Measurements from ENCODE around the gene OSBPL5.

The OSBPL5 gene

DNA sequence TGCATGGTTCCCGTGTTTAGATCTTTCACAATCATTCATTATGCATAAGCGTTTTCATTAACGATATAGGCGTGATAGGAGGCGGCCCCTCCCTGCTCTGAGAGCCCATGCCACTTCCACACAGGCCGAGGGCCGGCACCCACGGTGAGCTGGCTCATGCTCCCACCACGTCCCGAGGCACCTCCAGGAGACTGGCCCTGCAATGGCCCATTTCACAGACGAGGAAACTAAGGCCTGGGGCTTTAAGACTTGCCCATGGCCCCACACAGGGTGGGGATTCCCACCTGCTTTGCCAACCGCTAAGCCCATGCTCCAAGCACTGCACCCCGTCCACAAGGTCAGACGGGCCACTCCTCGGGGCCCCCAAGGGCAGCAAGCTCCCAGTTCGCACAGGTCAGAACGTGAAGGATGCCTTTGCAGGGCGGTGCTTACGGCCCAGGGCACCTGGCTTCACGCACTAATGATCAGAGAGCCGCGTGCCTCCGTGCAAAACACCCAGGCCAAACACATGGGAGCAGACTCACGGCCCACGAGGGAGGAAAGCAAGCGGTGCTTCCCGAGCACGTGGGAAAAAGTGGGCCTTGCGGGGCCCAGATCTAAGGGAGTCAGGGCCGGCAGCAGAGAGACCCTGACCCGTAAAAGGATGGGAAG, 8.3 kb downstream of the OSBPL5 start:
- Histone ChIP-seq H3K9me3 (ENCODE audit: insufficient read depth, low read length) (no peaks in the 10 kb centered on the region), H3K4me3 (ENCODE audit: low read length) (no peak overlapping the region), H3K9ac (ENCODE audit: low read length) (no peak overlapping the region), H3K36me3 (replicated peaks; ENCODE audit: low read depth, low read length) (no peaks in the 10 kb centered on the region), H2AFZ (ENCODE audit: low read depth, low read length) (no peak overlapping the region), H3K27me3 (ENCODE audit: low read depth, low read length) (no peaks in the 10 kb centered on the region), H3K4me1 (ENCODE audit: low read length) (no peaks in the 10 kb centered on the region), H3K4me2 (ENCODE audit: low read length) (no peak overlapping the region), H4K20me1 (ENCODE audit: insufficient read depth, low read length) (no peaks in the 10 kb centered on the region), H3K27ac (ENCODE audit: low read length) (no peak overlapping the region), H3K79me2 (ENCODE audit: low read length) (no peaks in the 10 kb centered on the region)
- TF ChIP-seq EZH2phosphoT487 (IDR thresholded peaks at IDR 0.05; ENCODE audit: low read depth) (no peak), CTCF (IDR thresholded peaks at IDR 0.05; ENCODE audit: low read depth, low read length) (no peak)

DNA sequence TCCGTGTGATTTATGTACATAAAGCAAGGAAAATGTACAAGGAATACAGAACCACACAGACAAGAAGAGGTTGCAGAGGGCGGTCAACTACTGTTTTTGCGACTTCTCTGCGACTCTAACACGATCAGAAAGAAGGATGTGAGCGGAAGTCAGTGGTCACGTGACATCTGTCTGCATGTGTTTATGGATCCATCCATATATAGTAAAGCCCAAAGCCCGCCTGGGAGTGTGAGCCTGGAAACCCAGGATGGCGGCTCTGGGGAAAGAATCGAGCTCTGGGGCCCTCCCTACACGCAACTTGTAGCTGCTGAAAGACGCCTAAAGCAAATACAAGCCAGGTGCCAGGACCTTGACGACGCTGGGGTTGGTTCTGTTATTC, 8.8 kb downstream of the OSBPL5 start:
- Histone ChIP-seq H3K36me3 (replicated peaks; ENCODE audit: low read depth, low read length) (no peaks in the 10 kb centered on the region), H3K4me1 (ENCODE audit: low read length) (no peaks in the 10 kb centered on the region), H3K9ac (ENCODE audit: low read length) (no peak overlapping the region), H3K4me2 (ENCODE audit: low read length) (no peak overlapping the region), H3K79me2 (ENCODE audit: low read length) (no peaks in the 10 kb centered on the region), H2AFZ (ENCODE audit: low read depth, low read length) (no peak overlapping the region), H3K27me3 (ENCODE audit: low read depth, low read length) (no peaks in the 10 kb centered on the region), H4K20me1 (ENCODE audit: insufficient read depth, low read length) (no peaks in the 10 kb centered on the region), H3K4me3 (ENCODE audit: low read length) (no peak overlapping the region), H3K9me3 (ENCODE audit: insufficient read depth, low read length) (no peaks in the 10 kb centered on the region), H3K27ac (ENCODE audit: low read length) (no peak overlapping the region)
- no peak for TF ChIP-seq CTCF (IDR thresholded peaks at IDR 0.05; ENCODE audit: low read depth, low read length)
- no peak for TF ChIP-seq EZH2phosphoT487 (IDR thresholded peaks at IDR 0.05; ENCODE audit: low read depth)

GRCh38 chr11:3155691-3156258, 9.3 kb downstream of the OSBPL5 start:
- Histone ChIP-seq H3K79me2 (ENCODE audit: low read length) (no peaks in the 10 kb centered on the region), H3K4me3 (ENCODE audit: low read length) (no peak overlapping the region), H3K9ac (ENCODE audit: low read length) (no peak overlapping the region), H2AFZ (ENCODE audit: low read depth, low read length) (no peak overlapping the region), H3K36me3 (replicated peaks; ENCODE audit: low read depth, low read length) (no peaks in the 10 kb centered on the region), H4K20me1 (ENCODE audit: insufficient read depth, low read length) (no peaks in the 10 kb centered on the region), H3K27me3 (ENCODE audit: low read depth, low read length) (no peaks in the 10 kb centered on the region), H3K4me2 (ENCODE audit: low read length) (no peak overlapping the region), H3K27ac (ENCODE audit: low read length) (no peak overlapping the region), H3K4me1 (ENCODE audit: low read length) (no peaks in the 10 kb centered on the region), H3K9me3 (ENCODE audit: insufficient read depth, low read length) (no peaks in the 10 kb centered on the region)
- TF ChIP-seq EZH2phosphoT487 (IDR thresholded peaks at IDR 0.05; ENCODE audit: low read depth): no peak
- TF ChIP-seq CTCF (IDR thresholded peaks at IDR 0.05; ENCODE audit: low read depth, low read length): no peak

DNA sequence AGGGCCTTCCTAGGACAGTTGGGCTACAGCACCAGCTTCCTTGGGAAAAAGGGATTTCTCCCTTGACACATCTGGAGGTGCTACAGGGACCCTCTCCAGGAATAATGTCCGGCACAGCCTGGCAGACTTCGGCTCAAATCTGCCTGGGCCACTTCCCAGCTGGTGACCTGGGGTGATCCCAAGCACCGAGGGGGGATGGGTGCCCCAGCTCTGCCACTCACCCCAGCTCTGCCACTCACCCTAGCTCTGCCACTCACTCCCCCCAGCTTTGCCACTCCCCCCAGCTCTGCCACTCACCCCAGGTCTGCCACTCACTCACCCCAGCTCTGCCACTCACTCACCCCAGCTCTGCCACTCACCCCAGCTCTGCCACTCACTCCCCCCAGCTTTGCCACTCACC, 9.9 kb downstream of the OSBPL5 start:
- Histone ChIP-seq H3K9me3 (ENCODE audit: insufficient read depth, low read length) (no peaks in the 10 kb centered on the region), H3K4me2 (ENCODE audit: low read length) (no peak overlapping the region), H3K27ac (ENCODE audit: low read length) (no peak overlapping the region), H3K36me3 (replicated peaks; ENCODE audit: low read depth, low read length) (no peaks in the 10 kb centered on the region), H3K4me1 (ENCODE audit: low read length) (no peaks in the 10 kb centered on the region), H3K4me3 (ENCODE audit: low read length) (no peak overlapping the region), H3K27me3 (ENCODE audit: low read depth, low read length) (no peaks in the 10 kb centered on the region), H3K9ac (ENCODE audit: low read length) (no peak overlapping the region), H2AFZ (ENCODE audit: low read depth, low read length) (no peak overlapping the region), H3K79me2 (ENCODE audit: low read length) (no peaks in the 10 kb centered on the region), H4K20me1 (ENCODE audit: insufficient read depth, low read length) (no peaks in the 10 kb centered on the region)
- TF ChIP-seq EZH2phosphoT487 (IDR thresholded peaks at IDR 0.05; ENCODE audit: low read depth) (no peak), CTCF (IDR thresholded peaks at IDR 0.05; ENCODE audit: low read depth, low read length) (no peak)
